GM12873 (cell line): ENCODE measurements around the gene BAD.

Source experiments
- CTCF ChIP-seq: IDR thresholded peaks from 2 replicates; pipeline ENCODE4 v1.5.1; 2012; ENCODE audit warnings: low read depth, mild to moderate bottlenecking, moderate library complexity, low read length, control low read depth; ENCODE audit not compliant: insufficient read depth; ENCODE audit errors: missing control alignments

Gene BAD

DNA sequence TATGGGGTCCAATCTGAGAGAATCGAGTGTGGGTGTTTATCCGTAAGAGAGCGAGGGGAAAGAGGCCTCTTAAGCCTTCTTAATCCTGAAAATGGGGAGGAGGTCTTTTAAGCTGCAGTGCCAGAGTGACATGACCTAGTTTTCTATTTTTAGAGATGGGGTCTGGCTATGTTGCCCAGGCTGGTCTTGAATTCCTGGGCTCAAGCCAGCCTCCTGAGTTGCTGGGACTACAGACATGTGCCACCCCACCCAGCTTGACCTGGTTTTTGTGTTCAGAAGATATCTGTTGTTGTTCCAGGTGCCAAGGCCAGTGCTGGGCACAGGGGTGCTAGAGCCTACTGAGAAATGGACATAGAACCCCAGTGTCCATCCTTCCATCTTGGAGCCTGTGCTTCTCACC is 1.4 kb downstream of the BAD start:
- TF ChIP-seq CTCF = no peak

DNA sequence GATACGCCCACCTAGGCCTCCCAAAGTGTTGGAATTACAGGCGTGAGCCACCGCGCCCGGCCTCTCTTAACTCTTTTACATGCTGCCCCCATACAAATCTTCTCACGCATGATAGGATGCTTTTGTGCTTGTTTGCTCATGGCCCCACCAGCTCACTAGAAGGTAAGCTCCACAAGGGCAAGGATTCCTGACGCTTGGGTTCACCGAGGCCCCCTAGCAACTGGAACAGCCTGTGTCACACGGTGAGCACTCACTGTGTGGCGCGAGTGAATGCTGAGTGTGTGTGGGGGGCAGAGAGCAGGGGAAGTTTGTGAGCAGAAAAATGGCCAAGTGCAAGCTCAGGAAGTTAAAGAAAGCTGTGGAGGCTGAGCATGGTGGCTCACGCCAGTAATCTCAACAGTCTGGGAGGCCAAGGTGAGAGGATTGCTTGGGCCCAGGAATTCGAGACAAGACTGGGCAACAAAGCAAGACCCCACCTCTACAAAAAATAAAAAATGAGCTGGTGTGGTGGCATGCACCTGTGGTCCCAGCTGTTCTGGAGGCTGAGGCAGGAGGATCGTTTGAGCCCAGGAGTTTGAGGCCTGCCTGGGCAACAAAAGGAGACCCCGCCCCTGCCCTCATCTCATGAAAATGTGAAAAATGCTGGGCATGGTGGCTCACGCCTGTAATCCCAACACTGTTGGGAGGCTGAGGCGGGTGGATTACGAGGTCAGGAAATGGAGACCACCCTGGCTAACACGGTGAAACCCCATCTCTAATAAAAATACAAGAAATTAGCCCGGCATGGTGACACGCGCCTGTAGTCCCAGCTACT is 2.3 kb downstream of the BAD start:
- TF ChIP-seq CTCF = no peak

GRCh38 chr11:64278576-64279190 is 5.8 kb downstream of the BAD start:
- TF ChIP-seq CTCF = no peak

DNA sequence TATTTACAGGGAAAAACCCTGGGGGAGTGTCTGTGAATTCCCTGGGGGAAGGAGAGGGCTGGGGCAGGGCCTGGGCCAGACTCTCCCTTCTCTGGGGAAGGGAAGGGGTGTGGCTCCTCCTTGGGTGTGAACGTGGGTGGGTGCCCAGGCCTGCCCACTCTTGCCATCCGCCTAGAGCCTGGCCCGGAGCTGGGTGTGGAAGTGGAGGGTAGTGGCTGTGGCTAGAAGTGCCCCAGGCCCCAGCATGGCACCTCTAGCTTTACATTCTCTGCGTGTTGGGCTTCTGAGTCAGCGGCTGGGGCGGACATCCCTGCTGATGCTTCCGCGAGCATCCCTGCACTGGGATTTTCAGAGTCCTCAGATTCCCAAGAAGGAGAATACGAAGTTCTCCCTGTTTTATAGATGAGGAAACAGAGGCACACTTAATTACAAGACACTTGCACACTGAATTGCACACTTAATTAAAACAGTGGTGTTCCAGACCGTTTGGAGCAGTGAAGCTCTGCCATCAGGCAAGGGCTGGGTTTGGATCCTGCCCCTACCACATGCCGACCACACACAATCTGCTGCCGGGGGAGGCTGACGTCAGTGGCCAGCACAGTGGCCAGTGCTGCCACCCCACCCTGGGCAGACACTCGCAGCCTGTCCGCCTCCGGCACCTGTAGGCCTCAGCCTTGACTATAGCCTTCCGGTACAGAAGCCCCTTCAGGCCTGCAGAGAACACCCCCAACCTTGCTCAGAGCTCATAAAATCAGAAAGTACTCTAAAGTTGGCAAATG is 7.6 kb downstream of the BAD start:
- TF ChIP-seq CTCF = no peak

DNA sequence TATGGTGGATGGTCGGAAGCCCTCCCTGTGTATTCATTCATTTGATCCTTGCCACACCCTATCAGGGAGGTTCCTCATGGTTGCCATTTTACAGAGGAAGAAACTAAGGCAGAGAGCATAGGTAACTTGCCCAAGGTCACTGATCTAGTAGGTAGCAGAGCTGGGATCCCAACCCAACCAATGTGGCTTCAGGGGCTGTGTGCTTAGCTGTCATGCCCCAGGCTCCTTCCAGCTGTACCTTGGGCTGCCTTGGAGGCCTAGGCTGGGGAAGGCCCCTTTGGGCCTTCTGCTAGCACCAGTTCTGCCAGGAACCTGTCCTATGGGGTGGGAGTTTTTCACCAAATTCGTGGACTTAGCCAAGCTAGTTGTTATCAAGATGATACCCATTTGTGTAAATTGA is 8.6 kb downstream of the BAD start:
- TF ChIP-seq CTCF = no peak

GRCh38 chr11:64275031-64275800 is 9.2 kb downstream of the BAD start:
- no peak for TF ChIP-seq CTCF
